ENCODE data around the gene KCNG3. TPM values are rescaled to one million over a fixed set of nuclear protein-coding genes. Genes with fewer than 3 reads are reported as not detected.
"Not testable (repeated sequence)": the region's sequence is repeated elsewhere in the genome, so short reads cannot be mapped to it uniquely, and the experiment has no call there.

KCNG3 gene
- total RNA-seq, 1 experiment from 2014 or later, result 0.06 TPM

DNA sequence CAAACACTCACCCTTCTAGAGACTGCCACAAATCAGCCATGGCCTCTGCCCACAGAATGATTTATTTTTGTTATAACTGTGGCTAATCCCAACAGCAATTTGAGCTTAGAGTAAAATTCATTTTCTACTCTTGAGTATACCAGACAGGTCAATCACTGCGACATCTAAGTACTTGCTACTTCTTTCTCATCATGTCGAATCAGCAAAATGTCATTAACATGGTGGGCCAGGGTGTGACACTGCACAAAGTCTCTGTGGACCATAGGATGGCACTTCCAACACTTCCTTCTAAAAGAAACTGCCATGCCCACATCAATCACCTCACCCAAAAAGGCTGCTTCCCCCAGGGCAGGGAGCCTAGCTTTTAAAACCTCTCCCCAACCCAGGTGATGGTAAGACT lies 64.4 kb downstream of the KCNG3 start:
- DNase-seq (ENCODE audit: low read depth), result no peak

DNA sequence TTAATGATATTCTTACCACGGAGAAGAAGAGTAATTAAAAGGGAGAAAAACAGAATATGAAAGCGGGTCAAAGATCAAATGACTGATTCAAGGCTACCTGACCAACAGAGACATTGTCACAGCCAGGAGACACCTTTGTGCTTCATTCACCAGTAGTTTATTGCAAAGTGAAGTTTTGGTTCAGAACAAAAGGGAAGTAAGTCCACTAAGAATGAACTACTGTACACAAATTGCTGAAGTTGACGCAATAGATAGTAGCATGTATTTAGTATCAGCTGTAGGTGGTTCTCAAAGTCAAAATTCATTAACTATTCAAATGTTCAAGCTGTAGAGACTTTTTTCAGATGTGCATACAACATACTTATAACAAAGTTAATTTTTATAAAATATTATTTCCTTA lies 68.1 kb downstream of the KCNG3 start:
- DNase-seq (ENCODE audit: low read depth), result no peak

DNA sequence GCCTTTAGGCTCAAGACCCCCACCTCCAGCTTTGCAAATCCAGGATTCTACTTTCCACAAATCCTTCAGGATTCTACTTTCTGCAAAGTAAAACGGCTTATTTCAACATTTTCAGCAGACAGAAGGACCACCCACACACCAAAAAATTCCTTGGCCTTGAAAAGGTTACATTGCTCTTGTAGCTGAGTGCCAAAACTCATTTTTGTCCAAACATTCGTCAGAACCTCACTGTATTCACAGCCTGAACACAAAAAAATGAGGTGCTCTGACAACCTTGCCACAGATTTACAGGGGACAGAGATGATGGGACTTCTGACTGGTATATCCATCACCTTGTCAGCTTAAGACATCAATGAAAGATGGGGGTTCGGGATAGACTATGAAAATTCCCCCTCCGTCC lies 69.7 kb downstream of the KCNG3 start:
- no peak for DNase-seq (ENCODE audit: low read depth)

DNA sequence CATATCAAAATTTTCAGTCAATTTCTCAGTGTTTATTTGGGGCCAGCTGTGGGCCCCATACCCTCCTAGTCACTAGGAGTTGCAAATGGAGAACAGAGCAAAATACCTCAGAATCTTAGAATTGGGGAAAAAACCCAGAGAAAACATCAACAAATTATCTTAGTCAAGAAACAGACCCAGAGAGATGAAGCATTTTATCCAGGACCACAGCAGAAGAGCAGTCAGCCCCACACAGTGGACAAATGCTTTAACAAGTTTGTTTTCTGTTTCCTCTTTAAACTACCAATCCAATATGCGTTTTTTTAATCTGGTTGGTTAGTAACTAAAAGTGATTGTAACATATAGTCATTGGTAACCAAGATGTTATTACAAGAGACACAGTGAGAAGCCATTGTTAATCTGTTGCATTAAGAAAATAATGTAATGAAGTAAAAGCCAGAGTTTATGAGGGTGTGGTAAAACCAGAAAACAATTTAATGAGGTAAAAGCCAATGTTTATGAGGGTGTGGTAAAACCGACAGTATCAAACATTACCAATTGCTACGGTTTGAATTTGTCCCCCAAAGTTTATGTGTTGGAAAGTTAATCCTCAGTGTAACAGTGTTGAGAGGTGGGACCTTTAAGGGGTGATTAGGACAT lies 72.1 kb downstream of the KCNG3 start:
- DNase-seq (ENCODE audit: low read depth), result peak; percentile 9

DNA sequence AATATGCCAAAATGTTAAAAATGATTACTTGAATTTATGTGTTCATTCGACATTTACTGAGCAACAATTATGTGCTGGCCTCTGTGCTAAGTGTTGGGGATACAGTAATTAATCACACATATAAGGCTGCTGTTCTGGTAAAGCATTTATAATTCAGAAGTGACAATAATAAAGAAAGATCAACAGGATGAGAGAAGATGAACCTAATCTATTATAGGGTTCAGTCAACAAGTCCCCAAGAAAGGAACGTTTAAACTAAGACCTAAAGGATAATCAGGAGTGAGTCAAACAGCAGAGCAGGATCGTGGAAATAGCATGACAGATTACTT lies 72.7 kb downstream of the KCNG3 start:
- no peak for DNase-seq (ENCODE audit: low read depth)

DNA sequence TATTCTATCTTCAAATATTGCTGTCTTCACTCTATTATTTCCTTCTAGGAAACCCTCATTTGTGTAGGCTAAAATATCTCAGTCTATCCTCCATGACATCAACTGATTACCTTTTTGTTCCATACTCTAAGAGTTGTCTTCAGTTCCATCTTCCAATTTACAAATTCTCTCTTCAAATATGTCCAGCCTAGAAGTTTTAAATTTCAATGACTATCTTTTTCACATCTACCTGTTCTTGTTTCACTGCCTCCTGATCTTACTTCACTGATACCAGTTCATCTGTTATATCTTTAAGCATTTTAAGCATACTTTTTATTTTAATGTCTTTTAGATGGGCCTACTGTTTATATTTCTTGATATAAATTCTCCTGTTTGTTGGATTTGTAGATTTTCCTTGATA lies 79.1 kb downstream of the KCNG3 start:
- no peak for DNase-seq (ENCODE audit: low read depth)

DNA sequence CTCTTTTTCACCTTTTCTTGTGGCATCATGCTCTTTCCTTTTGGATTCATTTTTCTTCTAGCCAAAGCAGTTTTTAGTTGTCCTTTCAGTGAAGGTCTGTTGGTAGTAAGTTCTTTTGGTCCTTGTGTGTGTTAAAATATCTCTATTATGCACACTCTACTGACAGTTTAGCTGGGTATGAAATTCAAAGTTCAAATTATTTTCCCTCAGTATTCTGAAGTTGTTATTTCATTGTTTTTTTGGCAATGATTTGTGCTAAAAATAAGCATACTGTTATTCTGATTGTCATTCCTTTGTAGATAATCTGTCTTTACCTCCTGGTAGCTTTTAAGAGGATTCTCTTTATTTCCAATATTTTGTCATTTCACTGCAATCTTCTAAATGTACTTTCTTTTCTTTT lies 79.6 kb downstream of the KCNG3 start:
- DNase-seq (ENCODE audit: low read depth), result no peak

DNA sequence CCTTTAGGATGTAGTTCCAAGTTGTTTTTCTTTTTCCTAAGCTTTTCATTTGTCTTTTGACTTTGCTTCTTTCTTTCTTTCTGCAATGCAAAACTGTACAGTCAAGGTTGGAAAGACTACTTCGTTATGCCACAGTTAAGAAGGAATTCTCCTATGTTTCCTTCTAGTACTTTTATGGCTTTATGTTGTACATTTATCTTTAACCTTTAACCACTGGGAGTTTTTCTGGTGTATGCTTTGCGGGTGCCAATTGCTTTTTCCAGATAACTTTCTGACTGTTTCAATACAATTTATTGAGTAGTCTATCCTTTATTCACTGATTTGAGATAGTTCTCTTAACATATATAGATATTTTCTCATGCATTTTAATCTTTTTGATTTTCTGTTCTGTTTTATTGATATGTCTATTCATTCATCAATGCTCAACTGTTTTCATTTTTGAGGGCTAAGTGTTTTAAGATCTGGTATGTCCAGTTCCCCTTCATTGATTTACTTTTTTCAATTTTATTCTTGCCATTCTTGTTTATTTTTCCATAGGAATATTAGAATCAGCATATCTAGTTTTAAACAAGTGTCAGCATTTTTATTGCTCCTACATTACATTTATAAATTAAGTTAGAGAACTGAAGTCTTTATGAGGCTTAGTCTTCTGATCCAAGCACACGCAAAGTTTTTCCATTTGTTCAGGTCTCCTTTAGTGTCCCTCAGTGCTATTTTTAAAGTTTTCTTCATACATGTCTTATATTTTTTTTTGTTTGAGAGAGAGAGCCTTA lies 82.9 kb downstream of the KCNG3 start:
- DNase-seq (ENCODE audit: low read depth), result no peak

DNA sequence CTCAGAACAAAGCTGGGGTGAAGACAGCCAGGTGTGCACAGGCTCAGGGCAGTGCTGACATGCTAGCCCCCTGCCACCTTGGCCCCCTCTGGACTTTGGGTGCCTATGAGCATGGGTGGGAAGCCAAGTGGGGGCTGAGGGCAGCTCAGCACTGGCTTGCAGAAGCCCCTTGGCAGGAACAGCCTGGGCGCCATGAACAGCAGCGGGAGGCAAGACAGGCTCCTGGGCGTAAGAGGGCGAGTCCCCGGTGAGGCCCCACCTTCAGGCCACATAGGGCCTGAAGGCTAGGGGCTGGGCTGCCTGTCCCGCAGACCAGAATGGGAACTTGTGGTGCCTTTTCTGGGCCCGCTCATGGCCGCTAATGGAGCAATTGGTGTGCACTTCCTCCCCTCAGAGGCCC lies 85.8 kb downstream of the KCNG3 start:
- DNase-seq (ENCODE audit: low read depth), result no peak

DNA sequence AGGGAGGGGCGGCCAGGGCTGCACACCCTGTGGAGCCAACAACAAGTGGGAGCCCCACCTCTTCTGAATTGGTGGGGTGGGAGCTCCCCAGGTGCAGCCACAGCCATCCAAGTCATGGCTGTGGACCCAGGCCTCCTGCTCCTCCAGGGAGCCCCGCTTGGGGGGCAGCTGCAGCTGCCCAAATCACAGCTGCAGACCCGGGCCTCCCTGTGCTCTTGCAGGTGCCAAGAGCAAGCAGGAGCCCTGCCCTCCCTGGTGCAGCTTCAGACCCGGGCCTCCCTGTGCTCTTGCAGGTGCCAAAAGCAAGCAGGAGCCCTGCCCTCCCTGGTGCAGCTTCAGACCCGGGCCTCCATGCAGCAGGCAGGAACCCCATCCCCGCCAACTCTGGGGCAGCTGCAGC lies 86.3 kb downstream of the KCNG3 start:
- no peak for DNase-seq (ENCODE audit: low read depth)

DNA sequence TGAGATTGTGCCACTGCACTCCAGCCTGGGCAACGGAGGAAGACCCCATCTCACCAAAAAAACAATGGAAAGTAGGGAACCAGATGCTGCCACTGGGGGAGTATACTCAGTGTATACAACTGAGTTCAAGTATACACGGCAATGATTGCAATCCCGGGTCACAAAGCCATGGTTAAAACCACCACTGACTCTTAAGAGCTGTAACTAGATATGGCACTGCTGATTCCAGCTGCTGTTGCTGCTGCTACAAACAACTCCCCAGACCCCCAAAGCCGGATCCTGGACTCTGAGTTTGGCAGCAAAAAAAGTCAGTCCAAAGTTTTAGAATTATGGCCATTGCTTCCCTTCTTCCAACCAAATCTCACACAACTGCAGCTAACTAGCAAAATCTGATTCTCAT lies 89.1 kb downstream of the KCNG3 start:
- no peak for DNase-seq (ENCODE audit: low read depth)

DNA sequence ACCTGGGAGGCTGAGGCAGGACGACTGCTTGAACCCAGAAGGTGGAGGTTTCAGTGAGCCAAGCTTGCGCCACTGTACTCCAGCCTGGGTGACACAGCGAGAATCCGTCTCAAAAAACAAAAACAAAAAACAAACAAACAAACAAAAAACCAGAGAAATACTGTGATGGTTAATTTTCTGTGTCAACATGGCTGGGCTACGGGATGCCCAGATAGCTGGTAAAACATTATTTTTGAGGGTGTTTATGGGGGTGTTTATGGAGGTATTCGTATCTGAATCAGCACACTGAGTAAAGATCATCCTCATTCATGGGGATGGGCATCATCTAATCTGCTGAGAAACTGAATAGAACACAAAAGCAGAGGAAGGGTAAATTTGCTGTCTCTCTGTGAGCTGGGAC lies 92.0 kb downstream of the KCNG3 start:
- DNase-seq (ENCODE audit: low read depth), result no peak

DNA sequence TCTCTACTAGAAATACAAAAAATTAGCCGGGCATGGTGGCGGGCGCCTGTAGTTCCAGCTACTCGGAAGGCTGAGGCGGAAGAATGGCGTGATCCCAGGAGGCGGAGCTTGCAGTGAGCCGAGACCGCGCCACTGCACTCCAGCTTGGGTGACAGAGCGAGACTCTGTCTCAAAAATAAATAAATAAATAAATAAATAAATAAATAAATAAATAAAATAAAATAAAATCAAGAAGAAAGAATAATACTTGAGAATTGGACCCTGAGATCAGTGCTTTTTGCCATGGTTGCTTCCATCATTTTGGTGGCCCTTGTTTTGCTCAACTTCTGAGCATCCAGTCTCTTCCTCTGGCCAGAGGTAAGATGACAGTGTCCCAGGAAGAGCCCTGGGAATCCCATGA lies 95.7 kb downstream of the KCNG3 start:
- DNase-seq (ENCODE audit: low read depth), result not testable (repeated sequence)

DNA sequence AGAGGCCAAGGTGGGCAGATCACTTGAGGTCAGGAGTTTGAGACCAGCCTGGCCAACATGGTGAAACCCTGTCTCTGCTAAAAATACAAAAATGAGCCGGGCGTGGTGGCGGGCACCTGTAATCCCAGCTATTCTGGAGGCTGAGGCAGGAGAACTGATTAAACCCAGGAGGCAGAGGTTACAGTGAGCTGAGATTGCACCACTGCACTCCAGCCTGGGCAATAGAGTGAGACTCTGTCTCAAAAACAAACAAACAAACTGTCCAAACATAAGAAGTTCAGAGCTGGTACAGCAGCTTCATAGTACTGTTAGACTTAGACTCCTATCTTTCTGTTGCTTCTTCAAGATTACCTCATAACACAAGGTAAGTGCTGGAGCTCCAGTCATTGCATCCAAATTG lies 100.5 kb downstream of the KCNG3 start:
- not testable (repeated sequence) for DNase-seq (ENCODE audit: low read depth)

DNA sequence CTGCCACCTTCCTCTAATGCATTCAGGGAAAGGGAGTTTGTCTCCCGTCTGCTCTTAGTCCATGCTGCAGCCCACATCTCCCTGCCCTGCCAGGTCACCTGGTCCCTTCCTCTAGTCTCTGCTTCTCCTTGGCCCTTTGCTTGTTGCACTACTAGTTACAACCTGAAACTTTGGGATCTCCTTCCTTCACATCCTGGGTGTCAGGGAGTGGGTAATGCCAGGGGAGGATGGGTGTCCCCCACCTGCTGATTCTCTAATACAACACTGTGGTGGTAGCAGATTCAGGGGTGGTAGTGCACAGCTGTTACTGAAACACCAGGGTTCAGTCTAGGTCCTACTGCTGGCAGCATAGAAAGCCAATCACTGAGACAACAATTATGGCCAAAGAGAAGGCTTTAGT lies 101.6 kb downstream of the KCNG3 start:
- no peak for DNase-seq (ENCODE audit: low read depth)

Other genes with a start within 250 kb of the KCNG3 start
- gene COX7A2L, start 132.8 kb downstream of the KCNG3 start, total RNA-seq (2014; rRNA removed; shearing (Covaris generic)), result 205 and 221 TPM in 2 replicates
- gene MTA3, start 74.7 kb upstream of the KCNG3 start, total RNA-seq (2014; rRNA removed; shearing (Covaris generic)), result 25.9 and 27.5 TPM in 2 replicates

Data from Daoy (cell line).